ENCODE data around the gene SLC22A23.

GRCh38 chr6:3314176-3314575, 142.7 kb downstream of the SLC22A23 start:
- TF ChIP-seq CTCF (optimal IDR thresholded peaks at IDR 0.05 in 1 of 3, IDR thresholded peaks at IDR 0.05 in 1 of 3, conservative IDR thresholded peaks at IDR 0.05 in 1 of 3; ENCODE audit: extremely low read depth in 1 of 3, insufficient read depth in 2 of 3, low read length in 3 of 3): no peak
- TF ChIP-seq EZH2 (IDR thresholded peaks at IDR 0.05; ENCODE audit: low read length): no peak

Data from keratinocyte (primary cell).